ENCODE results near the gene SLC4A2. TPM values are rescaled to one million over a fixed set of nuclear protein-coding genes. Genes with fewer than 3 reads are reported as not detected.

Gene SLC4A2
- total and polyA plus RNA-seq, 12 donors = 31.5 to 258 (median 151) TPM

DNA sequence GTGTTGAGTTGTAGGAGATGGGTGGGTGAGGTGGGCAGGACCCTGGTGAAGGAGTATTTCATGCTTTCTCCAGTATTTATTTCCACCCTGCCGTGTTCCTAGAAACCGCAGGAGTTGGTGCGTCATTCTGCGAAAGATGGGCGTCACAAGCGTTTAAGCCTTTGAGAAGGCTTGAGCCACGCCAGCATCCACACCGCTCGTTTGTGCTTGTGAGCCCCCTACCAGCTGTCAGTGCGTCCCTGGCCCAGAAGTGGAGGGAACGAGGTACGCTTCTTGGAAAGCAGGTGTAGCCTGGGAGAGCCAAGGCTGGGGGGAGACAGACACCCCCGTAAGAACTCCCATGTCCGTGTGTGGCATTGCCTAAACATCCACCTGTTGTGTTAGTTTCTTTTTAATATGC lies 32.6 kb downstream of the SLC4A2 start:
- 88 to 90% (median 89%) methylated on average over 13 to 14 of the region's 14 CpGs for WGBS, 4 donors
- no peak overlapping the region for H3K4me3 ChIP-seq
- no peaks in the 10 kb centered on the region for H3K9me3 ChIP-seq (replicated peaks in 1 of 3)
- peak in 1 of 7 donors; percentile 6 for DNase-seq
- no peak overlapping the region for H3K27ac ChIP-seq
- intact Hi-C loops (cut with DNase I) = no loop called here
- H3K27me3 ChIP-seq = no peaks in the 10 kb centered on the region
- TF ChIP-seq, protein P1, sequence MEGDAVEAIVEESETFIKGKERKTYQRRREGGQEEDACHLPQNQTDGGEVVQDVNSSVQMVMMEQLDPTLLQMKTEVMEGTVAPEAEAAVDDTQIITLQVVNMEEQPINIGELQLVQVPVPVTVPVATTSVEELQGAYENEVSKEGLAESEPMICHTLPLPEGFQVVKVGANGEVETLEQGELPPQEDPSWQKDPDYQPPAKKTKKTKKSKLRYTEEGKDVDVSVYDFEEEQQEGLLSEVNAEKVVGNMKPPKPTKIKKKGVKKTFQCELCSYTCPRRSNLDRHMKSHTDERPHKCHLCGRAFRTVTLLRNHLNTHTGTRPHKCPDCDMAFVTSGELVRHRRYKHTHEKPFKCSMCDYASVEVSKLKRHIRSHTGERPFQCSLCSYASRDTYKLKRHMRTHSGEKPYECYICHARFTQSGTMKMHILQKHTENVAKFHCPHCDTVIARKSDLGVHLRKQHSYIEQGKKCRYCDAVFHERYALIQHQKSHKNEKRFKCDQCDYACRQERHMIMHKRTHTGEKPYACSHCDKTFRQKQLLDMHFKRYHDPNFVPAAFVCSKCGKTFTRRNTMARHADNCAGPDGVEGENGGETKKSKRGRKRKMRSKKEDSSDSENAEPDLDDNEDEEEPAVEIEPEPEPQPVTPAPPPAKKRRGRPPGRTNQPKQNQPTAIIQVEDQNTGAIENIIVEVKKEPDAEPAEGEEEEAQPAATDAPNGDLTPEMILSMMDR (IDR thresholded peaks at IDR 0.05) = no peak
- no peak for TF ChIP-seq POLR2A (IDR thresholded peaks at IDR 0.05)
- H3K4me1 ChIP-seq (replicated peaks in 1 of 2) = peaks cover 16 to 42% of the 10 kb centered on the region in 2 donors
- no peaks in the 10 kb centered on the region for H3K36me3 ChIP-seq (replicated peaks in 1 of 2)

DNA sequence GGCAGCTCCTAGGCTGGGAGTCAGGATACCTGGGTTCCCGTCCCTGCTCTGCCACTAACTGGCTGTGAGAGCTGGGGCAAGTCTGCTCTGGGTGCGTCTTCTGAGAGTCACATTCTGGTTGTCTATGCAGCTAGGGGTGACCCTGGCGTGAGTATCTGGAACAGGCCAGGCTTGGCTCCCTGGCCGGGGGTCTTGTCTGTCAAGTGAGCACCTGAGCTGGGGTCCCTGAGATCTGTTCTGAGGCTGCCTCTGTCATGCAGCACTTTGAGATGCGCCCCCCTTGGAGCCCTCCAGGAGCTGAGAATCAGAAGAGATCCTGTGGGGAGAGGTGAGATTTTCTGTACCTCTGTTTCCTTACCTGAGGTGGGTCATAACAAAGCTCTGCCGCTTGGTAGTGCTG lies 34.4 kb downstream of the SLC4A2 start:
- TF ChIP-seq, protein P1 (IDR thresholded peaks at IDR 0.05) = no peak
- TF ChIP-seq POLR2A (IDR thresholded peaks at IDR 0.05) = no peak
- Histone ChIP-seq H3K36me3 (replicated peaks in 1 of 2) (no peaks in the 10 kb centered on the region), H3K27ac (no peak overlapping the region), H3K4me1 (replicated peaks in 1 of 2) (peaks cover 5 to 29% of the 10 kb centered on the region in 2 donors), H3K9me3 (replicated peaks in 1 of 3) (no peaks in the 10 kb centered on the region), H3K4me3 (no peak overlapping the region), H3K27me3 (no peaks in the 10 kb centered on the region)
- DNase-seq = no peak
- intact Hi-C loops (cut with DNase I) = no loop called here
- WGBS, 4 donors = 86 to 94% (median 92%) methylated on average over 5 to 6 of the region's 6 CpGs

DNA sequence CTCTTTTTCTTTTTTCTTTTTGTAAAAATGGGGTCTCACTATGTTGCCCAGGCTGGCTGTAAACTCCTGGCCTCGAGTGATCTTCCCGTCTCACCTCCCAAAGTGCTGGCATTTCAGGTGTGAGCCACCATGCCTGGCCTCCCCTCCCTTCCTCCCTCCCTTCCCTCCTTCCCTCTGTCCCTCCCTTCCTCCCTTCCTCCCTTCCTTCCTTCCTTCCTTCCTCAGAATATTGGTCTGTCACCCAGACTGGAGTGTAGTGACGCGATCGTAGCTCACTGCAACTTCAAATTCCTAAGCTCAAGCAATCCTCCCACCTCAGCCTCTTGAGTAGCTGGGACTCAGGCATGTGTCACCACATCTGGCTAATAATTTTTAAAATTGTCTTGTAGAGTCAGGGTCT lies 35.3 kb downstream of the SLC4A2 start:
- Histone ChIP-seq H3K9me3 (replicated peaks in 1 of 3) (no peaks in the 10 kb centered on the region), H3K4me3 (no peak overlapping the region), H3K27ac (no peak overlapping the region), H3K4me1 (replicated peaks in 1 of 2) (peaks cover 4 to 20% of the 10 kb centered on the region in 2 donors), H3K27me3 (no peaks in the 10 kb centered on the region), H3K36me3 (replicated peaks in 1 of 2) (no peaks in the 10 kb centered on the region)
- 83 to 88% (median 86%) methylated on average over 5 of the region's 5 CpGs for WGBS, 4 donors
- TF ChIP-seq, protein P1 (IDR thresholded peaks at IDR 0.05) = no peak
- TF ChIP-seq POLR2A (IDR thresholded peaks at IDR 0.05) = no peak
- intact Hi-C loops (cut with DNase I) = no loop called here
- DNase-seq = no peak

DNA sequence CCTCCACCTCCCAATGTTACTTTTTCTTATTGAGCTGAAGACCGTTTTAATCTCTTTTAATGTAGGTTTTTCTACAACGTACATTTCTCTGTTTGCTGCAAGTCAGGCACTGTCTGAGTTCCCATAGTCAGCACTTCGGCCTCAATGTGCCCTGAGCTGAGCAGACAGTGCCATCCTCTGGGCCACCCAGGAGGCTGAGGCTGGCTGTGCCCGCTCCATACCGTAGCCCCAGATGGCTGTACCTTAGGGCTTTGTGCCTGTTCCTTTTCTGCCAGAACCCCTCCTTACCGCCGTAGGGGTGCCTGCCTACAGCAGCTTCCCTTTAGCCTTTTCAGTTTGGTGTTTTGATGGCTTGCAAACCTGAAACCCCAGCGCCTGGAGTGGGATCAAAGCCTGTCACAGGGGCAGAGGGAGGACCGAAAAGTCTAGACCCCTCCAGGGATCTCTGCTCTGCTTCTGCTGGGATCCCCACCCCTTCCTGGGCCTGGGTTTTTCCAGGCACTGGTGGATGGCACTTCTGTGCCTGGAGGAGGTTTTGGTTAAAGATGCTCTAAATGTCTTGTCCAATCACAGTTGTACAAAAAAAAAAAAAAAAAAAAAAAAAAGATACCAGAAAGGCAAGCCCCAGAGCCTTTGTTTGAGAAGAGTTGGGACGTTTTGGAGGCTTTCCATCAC lies 35.9 kb downstream of the SLC4A2 start:
- Histone ChIP-seq H3K36me3 (replicated peaks in 1 of 2) (no peaks in the 10 kb centered on the region), H3K27me3 (no peaks in the 10 kb centered on the region), H3K9me3 (replicated peaks in 1 of 3) (no peaks in the 10 kb centered on the region), H3K4me1 (replicated peaks in 1 of 2) (peaks cover 0 to 14% of the 10 kb centered on the region in 2 donors), H3K4me3 (no peak overlapping the region), H3K27ac (peak overlapping the region in 1 of 5 donors; percentile 34)
- WGBS, 4 donors = 74 to 78% (median 76%) methylated on average over 10 of the region's 10 CpGs
- intact Hi-C loops (cut with DNase I) = no loop called here
- DNase-seq = peak in 1 of 7 donors; percentile 6
- TF ChIP-seq POLR2A (IDR thresholded peaks at IDR 0.05) = no peak
- TF ChIP-seq, protein P1 (IDR thresholded peaks at IDR 0.05) = no peak
